Activated CD4-positive, alpha-beta T cell treated with anti-CD3 and anti-CD28 coated beads for 24 hours (primary cell): Measurements from ENCODE around the gene S100G.
"Not testable (repeated sequence)": the region's sequence is repeated elsewhere in the genome, so short reads cannot be mapped to it uniquely, and the experiment has no call there.

ENCODE experiments used
- DNase-seq, 2 donors: peaks; one replicate each; pipeline ENCODE4 v3.0.0-alpha.2; 2020; ENCODE audit warnings: low read depth in 2 of 2

Gene S100G

GRCh38 chrX:16649858-16650257 is at the start of gene S100G:
TSS of gene S100G (plus strand) at chrX:16650158. CDS start at chrX:16651007, 849 bp downstream.
- no peak for DNase-seq

- DNase-seq, result no peak
Observed at GRCh38 chrX:16601885-16602284, 48.1 kb upstream of the S100G start.

- DNase-seq, result not testable (repeated sequence)
Observed at GRCh38 chrX:16603235-16603634, 46.7 kb upstream of the S100G start.

- DNase-seq, result no peak
Observed at GRCh38 chrX:16603822-16604221, 46.1 kb upstream of the S100G start.

GRCh38 chrX:16604337-16604736 is 45.6 kb upstream of the S100G start:
- DNase-seq, result no peak

- DNase-seq, result no peak
Observed at GRCh38 chrX:16606142-16606720, 43.7 kb upstream of the S100G start.

GRCh38 chrX:16610121-16610621 is 39.8 kb upstream of the S100G start:
- DNase-seq, result no peak

- DNase-seq, result not testable (repeated sequence)
Observed at GRCh38 chrX:16610654-16611053, 39.3 kb upstream of the S100G start.

- DNase-seq, result no peak
Observed at GRCh38 chrX:16612257-16612897, 37.6 kb upstream of the S100G start.

- DNase-seq, result no peak
Observed at GRCh38 chrX:16617382-16617781, 32.6 kb upstream of the S100G start.

- DNase-seq, result no peak
Observed at GRCh38 chrX:16618422-16618821, 31.5 kb upstream of the S100G start.

- DNase-seq, result no peak
Observed at GRCh38 chrX:16619024-16619423, 30.9 kb upstream of the S100G start.

GRCh38 chrX:16628511-16628910 is 21.4 kb upstream of the S100G start:
- DNase-seq, result not testable (repeated sequence)

GRCh38 chrX:16628946-16629595 is 20.9 kb upstream of the S100G start:
- no peak for DNase-seq

GRCh38 chrX:16629909-16630308 is 20.0 kb upstream of the S100G start:
- DNase-seq, result no peak

- no peak for DNase-seq
Observed at GRCh38 chrX:16633754-16634153, 16.2 kb upstream of the S100G start.

- DNase-seq, result no peak
Observed at GRCh38 chrX:16635040-16635439, 14.9 kb upstream of the S100G start.

- no peak for DNase-seq
Observed at GRCh38 chrX:16635596-16635995, 14.4 kb upstream of the S100G start.

GRCh38 chrX:16638533-16638932 is 11.4 kb upstream of the S100G start:
- DNase-seq, result no peak

GRCh38 chrX:16639966-16640365 is 10.0 kb upstream of the S100G start:
- no peak for DNase-seq

GRCh38 chrX:16640823-16641222 is 9.1 kb upstream of the S100G start:
- no peak for DNase-seq

- no peak for DNase-seq
Observed at GRCh38 chrX:16643176-16643575, 6.8 kb upstream of the S100G start.
